Trophoblast cell (in vitro differentiated cells and primary cell): ENCODE results near the gene IFNK.
A peak's percentile ranks its signal among the peaks of the same experiment; 100 is the strongest.

Experiments used
- DNase-seq, 2 donors: peaks; one replicate each; pipeline ENCODE4 v3.0.0-alpha.2; 2016
- H2AFZ ChIP-seq: 2 replicates; pipeline ENCODE4 v1.6.1; 2013; ENCODE audit warnings: low read length, moderate library complexity, mild to moderate bottlenecking; ENCODE audit not compliant: insufficient read depth, poor library complexity
- H2AK5ac ChIP-seq: 2 replicates; pipeline ENCODE4 v1.6.1; 2013; ENCODE audit warnings: mild to moderate bottlenecking, low read length
- H2BK120ac ChIP-seq: 2 replicates; pipeline ENCODE4 v1.6.1; 2013; ENCODE audit warnings: low read length, mild to moderate bottlenecking, moderate library complexity; ENCODE audit not compliant: insufficient read depth, poor library complexity
- H2BK12ac ChIP-seq: 2 replicates; pipeline ENCODE4 v1.6.1; 2013; ENCODE audit warnings: mild to moderate bottlenecking, low read length, moderate library complexity
- H2BK5ac ChIP-seq: 2 replicates; pipeline ENCODE4 v1.6.1; 2013; ENCODE audit warnings: low read length, low read depth, moderate library complexity, mild to moderate bottlenecking; ENCODE audit not compliant: poor library complexity
- H3K14ac ChIP-seq: 2 replicates; pipeline ENCODE4 v1.6.1; 2013; ENCODE audit warnings: mild to moderate bottlenecking, low read length
- H3K18ac ChIP-seq: 2 replicates; pipeline ENCODE4 v1.6.1; 2013; ENCODE audit warnings: mild to moderate bottlenecking, low read length
- H3K23ac ChIP-seq: 2 replicates; pipeline ENCODE4 v1.6.1; 2013; ENCODE audit warnings: low read length
- H3K27ac ChIP-seq: 2 replicates; pipeline ENCODE4 v1.5.1; 2013; ENCODE audit warnings: low read depth, mild to moderate bottlenecking, inconsistent platforms, low read length, moderate library complexity
- H3K27me3 ChIP-seq: 2 replicates; pipeline ENCODE4 v1.6.1; 2013; ENCODE audit warnings: inconsistent platforms, mild to moderate bottlenecking, low read length, moderate library complexity; ENCODE audit not compliant: insufficient read depth
- H3K36me3 ChIP-seq, 2 experiments: 1 replicate in 1 of 2; 2 replicates in 1 of 2; pipeline ENCODE4 v1.6.1; 2013; ENCODE audit warnings: low read length in 2 of 2, mild to moderate bottlenecking in 2 of 2, moderate library complexity in 1 of 2; ENCODE audit not compliant: insufficient read depth in 2 of 2, control insufficient read depth in 1 of 2
- H3K4ac ChIP-seq: 2 replicates; pipeline ENCODE4 v1.6.1; 2013; ENCODE audit warnings: low read depth, mild to moderate bottlenecking, low read length, moderate library complexity
- H3K4me1 ChIP-seq, 2 experiments: 1 replicate in 1 of 2; 2 replicates in 1 of 2; pipeline ENCODE4 v1.6.1; 2013; ENCODE audit warnings: low read length in 2 of 2, mild to moderate bottlenecking in 2 of 2, moderate library complexity in 1 of 2; ENCODE audit not compliant: insufficient read depth in 2 of 2, control insufficient read depth in 1 of 2
- H3K4me2 ChIP-seq: 2 replicates; pipeline ENCODE4 v1.6.1; 2013; ENCODE audit warnings: inconsistent platforms, mild to moderate bottlenecking, low read length, moderate library complexity
- H3K4me3 ChIP-seq: 2 replicates; pipeline ENCODE4 v1.5.1; 2013; ENCODE audit warnings: mild to moderate bottlenecking, low read depth, low read length, inconsistent platforms
- H3K79me1 ChIP-seq: one replicate; pipeline ENCODE4 v1.6.1; 2013; ENCODE audit warnings: low read length
- H3K79me2 ChIP-seq: 2 replicates; pipeline ENCODE4 v1.6.1; 2013; ENCODE audit warnings: low read length, mild to moderate bottlenecking; ENCODE audit not compliant: control insufficient read depth, insufficient read depth, poor library complexity
- H3K9ac ChIP-seq: 2 replicates; pipeline ENCODE4 v1.6.1; 2013; ENCODE audit warnings: mild to moderate bottlenecking, low read length
- H3K9me3 ChIP-seq: 2 replicates; pipeline ENCODE4 v1.6.1; 2013; ENCODE audit warnings: low read depth, mild to moderate bottlenecking, control low read depth, inconsistent platforms, low read length; ENCODE audit not compliant: insufficient read depth
- H4K12ac ChIP-seq: 2 replicates; pipeline ENCODE4 v1.6.1; 2013; ENCODE audit warnings: low read depth, mild to moderate bottlenecking, low read length, moderate library complexity
- H4K8ac ChIP-seq: 2 replicates; pipeline ENCODE4 v1.6.1; 2013; ENCODE audit warnings: low read depth, mild to moderate bottlenecking, low read length, moderate library complexity
- H4K91ac ChIP-seq: one replicate; pipeline ENCODE4 v1.6.1; 2013; ENCODE audit warnings: low read depth, mild to moderate bottlenecking, low read length, moderate library complexity
- WGBS: extraction: QIAGEN DNeasy Blood & Tissue Kit; methylation state at CpG from one replicate; pipeline ENCODE4 v1.1.7; 2013; ENCODE audit warnings: missing lambda C conversion rate; ENCODE audit not compliant: insufficient read length, insufficient coverage; ENCODE audit errors: extremely low coverage; 5-methylcytosine and 5-hydroxymethylcytosine counted together

Gene IFNK

GRCh38 chr9:27518006-27518405, 6.1 kb upstream of the IFNK start:
- H3K14ac ChIP-seq: no peak overlapping the region
- H2BK120ac ChIP-seq: no peak overlapping the region
- H4K8ac ChIP-seq: no peak overlapping the region
- H3K4me3 ChIP-seq: no peak overlapping the region
- no peak overlapping the region for H2BK5ac ChIP-seq
- no peaks in the 10 kb centered on the region for H3K79me2 ChIP-seq
- no peak overlapping the region for H4K12ac ChIP-seq
- no peak overlapping the region for H3K9ac ChIP-seq
- peaks cover 0 to 1% of the 10 kb centered on the region in 2 experiments for H3K36me3 ChIP-seq
- DNase-seq: no peak
- H2AFZ ChIP-seq: no peak overlapping the region
- no peaks in the 10 kb centered on the region for H3K9me3 ChIP-seq
- H2AK5ac ChIP-seq: no peak overlapping the region
- H3K23ac ChIP-seq: no peak overlapping the region
- H3K18ac ChIP-seq: no peak overlapping the region
- H3K4ac ChIP-seq: peak overlapping the region; percentile 23
- H3K79me1 ChIP-seq: no peaks in the 10 kb centered on the region
- peaks cover 5 to 11% of the 10 kb centered on the region in 2 experiments for H3K4me1 ChIP-seq
- no CpG with 5 or more reads among the region's 2 CpGs for whole genome bisulfite sequencing
- no peak overlapping the region for H3K4me2 ChIP-seq
- H4K91ac ChIP-seq: no peak overlapping the region
- H2BK12ac ChIP-seq: no peak overlapping the region
- no peaks in the 10 kb centered on the region for H3K27me3 ChIP-seq
- H3K27ac ChIP-seq: no peak overlapping the region

- H2BK5ac ChIP-seq: no peak overlapping the region
- no peak overlapping the region for H3K18ac ChIP-seq
Measured at GRCh38 chr9:27518809-27519208, 5.3 kb upstream of the IFNK start.

GRCh38 chr9:27519466-27520465, 4.3 kb upstream of the IFNK start:
- H3K79me2 ChIP-seq: no peaks in the 10 kb centered on the region
- peak; percentile 95 to 98 for DNase-seq
- peak overlapping the region; percentile 35 for H3K4me2 ChIP-seq
- H3K79me1 ChIP-seq: no peaks in the 10 kb centered on the region
- no CpG with 5 or more reads among the region's 10 CpGs for WGBS
- H3K14ac ChIP-seq: no peak overlapping the region
- peaks cover 0 to 1% of the 10 kb centered on the region in 2 experiments for H3K36me3 ChIP-seq
- peak overlapping the region; percentile 59 for H3K18ac ChIP-seq
- H4K12ac ChIP-seq: no peak overlapping the region
- no peak overlapping the region for H2BK5ac ChIP-seq
- no peak overlapping the region for H3K4ac ChIP-seq
- peak overlapping the region; percentile 12 for H2BK120ac ChIP-seq
- H3K27ac ChIP-seq: peak overlapping the region; percentile 56
- no peaks in the 10 kb centered on the region for H3K27me3 ChIP-seq
- H3K23ac ChIP-seq: no peak overlapping the region
- no peak overlapping the region for H3K9ac ChIP-seq
- H4K91ac ChIP-seq: peak overlapping the region; percentile 21
- H2BK12ac ChIP-seq: peak overlapping the region; percentile 5
- peaks cover 5 to 11% of the 10 kb centered on the region in 2 experiments for H3K4me1 ChIP-seq
- no peak overlapping the region for H4K8ac ChIP-seq
- H2AK5ac ChIP-seq: no peak overlapping the region
- H3K4me3 ChIP-seq: no peak overlapping the region
- no peaks in the 10 kb centered on the region for H3K9me3 ChIP-seq
- no peak overlapping the region for H2AFZ ChIP-seq

More at GRCh38 chr9:27518809-27519208, 5.3 kb upstream of the IFNK start:
- no peak overlapping the region for H2AK5ac ChIP-seq
- H3K4me1 ChIP-seq: peaks cover 5 to 11% of the 10 kb centered on the region in 2 experiments
- H3K79me2 ChIP-seq: no peaks in the 10 kb centered on the region
- H4K12ac ChIP-seq: no peak overlapping the region
- no peak overlapping the region for H3K27ac ChIP-seq
- no peak overlapping the region for H4K91ac ChIP-seq
- H2BK12ac ChIP-seq: no peak overlapping the region
- H4K8ac ChIP-seq: no peak overlapping the region
- no peaks in the 10 kb centered on the region for H3K27me3 ChIP-seq
- H2AFZ ChIP-seq: no peak overlapping the region
- H3K14ac ChIP-seq: no peak overlapping the region
- peaks cover 0 to 1% of the 10 kb centered on the region in 2 experiments for H3K36me3 ChIP-seq
- DNase-seq: peak in 1 of 2 donors; percentile 20
- H3K23ac ChIP-seq: no peak overlapping the region
- no peak overlapping the region for H3K4me3 ChIP-seq
- no peak overlapping the region for H3K4me2 ChIP-seq
- H2BK120ac ChIP-seq: no peak overlapping the region
- no peak overlapping the region for H3K9ac ChIP-seq
- no CpG with 5 or more reads among the region's 4 CpGs for WGBS
- H3K4ac ChIP-seq: no peak overlapping the region
- H3K79me1 ChIP-seq: no peaks in the 10 kb centered on the region
- H3K9me3 ChIP-seq: no peaks in the 10 kb centered on the region

DNA sequence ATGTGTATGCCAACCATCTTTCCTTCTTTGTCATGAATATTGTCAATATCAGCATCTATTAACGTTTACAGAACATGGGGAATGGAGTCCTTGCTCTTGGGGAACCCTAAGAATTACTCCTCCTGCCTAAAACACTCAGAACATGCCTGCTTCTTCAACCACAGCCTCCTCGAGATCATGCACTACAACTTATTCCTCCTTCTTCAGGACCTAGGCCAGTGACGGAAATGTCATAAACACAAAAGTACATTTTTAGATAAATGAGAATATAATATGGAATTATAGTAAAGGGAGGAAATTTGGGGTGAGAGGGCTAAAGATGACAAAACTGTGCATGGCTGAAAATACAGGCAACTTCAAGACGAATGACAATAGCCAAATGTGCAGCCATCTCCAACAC, 3.1 kb upstream of the IFNK start:
- Histone ChIP-seq H2AFZ (no peak overlapping the region), H4K91ac (no peak overlapping the region), H3K18ac (no peak overlapping the region), H3K27me3 (no peaks in the 10 kb centered on the region), H3K9ac (no peak overlapping the region), H3K36me3 (peaks cover 0 to 1% of the 10 kb centered on the region in 2 experiments), H3K4ac (no peak overlapping the region), H3K79me2 (no peaks in the 10 kb centered on the region), H3K4me3 (no peak overlapping the region), H3K14ac (no peak overlapping the region), H2BK5ac (no peak overlapping the region), H3K4me1 (peaks cover 5 to 11% of the 10 kb centered on the region in 2 experiments), H3K27ac (no peak overlapping the region), H3K4me2 (no peak overlapping the region), H2BK12ac (no peak overlapping the region), H4K8ac (no peak overlapping the region), H3K79me1 (no peaks in the 10 kb centered on the region), H3K23ac (no peak overlapping the region), H4K12ac (no peak overlapping the region), H2AK5ac (no peak overlapping the region), H3K9me3 (no peaks in the 10 kb centered on the region), H2BK120ac (no peak overlapping the region)
- DNase-seq: no peak
- WGBS: no CpG with 5 or more reads among the region's 4 CpGs
